ENCODE results near the gene FAF1. TPM values are rescaled to one million over a fixed set of nuclear protein-coding genes. Genes with fewer than 3 reads are reported as not detected.

The FAF1 gene
- total RNA-seq, 1 donor from 2014 or later, result 59.7 TPM

GRCh38 chr1:50438945-50439344, 521.1 kb downstream of the FAF1 start:
- Mint-ChIP-seq H3K27ac (no peak overlapping the region), H3K36me3 (ENCODE audit: low read depth) (peaks cover 7% of the 10 kb centered on the region), H3K4me1 (ENCODE audit: low read depth) (no peaks in the 10 kb centered on the region), H3K9me3 (no peaks in the 10 kb centered on the region), H3K27me3 (ENCODE audit: low read depth) (peaks cover under 1% of the 10 kb centered on the region), H3K4me3 (ENCODE audit: low read depth) (no peak overlapping the region)
- intact Hi-C loops (cut with micrococcal nuclease), result no loop called here
- no peak for DNase-seq (ENCODE audit: low spot score)

GRCh38 chr1:50436489-50436888, 523.6 kb downstream of the FAF1 start:
- DNase-seq (ENCODE audit: low spot score), result no peak
- Mint-ChIP-seq H3K9me3 (no peaks in the 10 kb centered on the region), H3K27ac (no peak overlapping the region), H3K36me3 (ENCODE audit: low read depth) (peaks cover 7% of the 10 kb centered on the region), H3K27me3 (ENCODE audit: low read depth) (peaks cover 23% of the 10 kb centered on the region), H3K4me3 (ENCODE audit: low read depth) (no peak overlapping the region), H3K4me1 (ENCODE audit: low read depth) (no peaks in the 10 kb centered on the region)
- intact Hi-C loops (cut with micrococcal nuclease), result no loop called here

- intact Hi-C loops (cut with micrococcal nuclease), result loop anchor here (5.0 kb wide), 1 partner anchor 272 kb away; no protein-coding TSS in a partner anchor
- Mint-ChIP-seq H3K27me3 (ENCODE audit: low read depth) (peaks cover 79% of the 10 kb centered on the region), H3K9me3 (no peaks in the 10 kb centered on the region), H3K4me3 (ENCODE audit: low read depth) (no peak overlapping the region), H3K27ac (no peak overlapping the region), H3K36me3 (ENCODE audit: low read depth) (no peaks in the 10 kb centered on the region), H3K4me1 (ENCODE audit: low read depth) (peaks cover 3% of the 10 kb centered on the region)
- no peak for DNase-seq (ENCODE audit: low spot score)
Measured at GRCh38 chr1:50430010-50430405, 530.1 kb downstream of the FAF1 start.

GRCh38 chr1:50427818-50428779, 532.0 kb downstream of the FAF1 start:
- no peak overlapping the region for H3K27ac Mint-ChIP-seq
- intact Hi-C loops (cut with micrococcal nuclease), result loop anchor here (1.0 kb wide), 1 partner anchor 11 kb away; no protein-coding TSS in a partner anchor
- DNase-seq (ENCODE audit: low spot score), result no peak

GRCh38 chr1:50427086-50427817, 532.8 kb downstream of the FAF1 start:
- Mint-ChIP-seq H3K4me1 (ENCODE audit: low read depth) (peaks cover 13% of the 10 kb centered on the region), H3K4me3 (ENCODE audit: low read depth) (no peak overlapping the region), H3K36me3 (ENCODE audit: low read depth) (no peaks in the 10 kb centered on the region), H3K27me3 (ENCODE audit: low read depth) (peaks cover 87% of the 10 kb centered on the region), H3K9me3 (no peaks in the 10 kb centered on the region), H3K27ac (no peak overlapping the region)
- DNase-seq (ENCODE audit: low spot score), result no peak
- intact Hi-C loops (cut with micrococcal nuclease), result loop anchor here (1.0 kb wide), 1 partner anchor 10 kb away; no protein-coding TSS in a partner anchor

More at GRCh38 chr1:50427818-50428779, 532.0 kb downstream of the FAF1 start:
- Mint-ChIP-seq H3K4me3 (ENCODE audit: low read depth) (no peak overlapping the region), H3K36me3 (ENCODE audit: low read depth) (no peaks in the 10 kb centered on the region), H3K27me3 (ENCODE audit: low read depth) (peaks cover 89% of the 10 kb centered on the region), H3K9me3 (no peaks in the 10 kb centered on the region), H3K4me1 (ENCODE audit: low read depth) (peaks cover 13% of the 10 kb centered on the region)

GRCh38 chr1:50426702-50427085, 533.4 kb downstream of the FAF1 start:
- intact Hi-C loops (cut with micrococcal nuclease), result loop anchor here (1.0 kb wide), 1 partner anchor 9 kb away; no protein-coding TSS in a partner anchor
- Mint-ChIP-seq H3K36me3 (ENCODE audit: low read depth) (no peaks in the 10 kb centered on the region), H3K4me1 (ENCODE audit: low read depth) (peaks cover 16% of the 10 kb centered on the region), H3K9me3 (no peaks in the 10 kb centered on the region), H3K4me3 (ENCODE audit: low read depth) (no peak overlapping the region), H3K27me3 (ENCODE audit: low read depth) (peaks cover 88% of the 10 kb centered on the region), H3K27ac (no peak overlapping the region)
- DNase-seq (ENCODE audit: low spot score), result no peak

- DNase-seq (ENCODE audit: low spot score), result no peak
- Mint-ChIP-seq H3K4me1 (ENCODE audit: low read depth) (peaks cover 19% of the 10 kb centered on the region), H3K9me3 (no peaks in the 10 kb centered on the region), H3K27ac (no peak overlapping the region), H3K36me3 (ENCODE audit: low read depth) (no peaks in the 10 kb centered on the region), H3K4me3 (ENCODE audit: low read depth) (no peak overlapping the region), H3K27me3 (ENCODE audit: low read depth) (peaks cover 87% of the 10 kb centered on the region)
- intact Hi-C loops (cut with micrococcal nuclease), result no loop called here
Measured at GRCh38 chr1:50426108-50426700, 533.9 kb downstream of the FAF1 start.

- Mint-ChIP-seq H3K27me3 (ENCODE audit: low read depth) (peaks cover 81% of the 10 kb centered on the region), H3K4me1 (ENCODE audit: low read depth) (peaks cover 19% of the 10 kb centered on the region), H3K27ac (no peak overlapping the region), H3K9me3 (no peaks in the 10 kb centered on the region), H3K36me3 (ENCODE audit: low read depth) (no peaks in the 10 kb centered on the region), H3K4me3 (ENCODE audit: low read depth) (peak overlapping the region; percentile 8)
- intact Hi-C loops (cut with micrococcal nuclease), result no loop called here
- no peak for DNase-seq (ENCODE audit: low spot score)
Measured at GRCh38 chr1:50425376-50426107, 534.5 kb downstream of the FAF1 start.

- intact Hi-C loops (cut with micrococcal nuclease), result loop anchor here (5.0 kb wide), 1 partner anchor 182 kb away; no protein-coding TSS in a partner anchor
- peak overlapping the region; percentile 68 for H3K4me3 Mint-ChIP-seq (ENCODE audit: low read depth)
- H3K4me1 Mint-ChIP-seq (ENCODE audit: low read depth), result peaks cover 26% of the 10 kb centered on the region
- no peak overlapping the region for H3K27ac Mint-ChIP-seq
- DNase-seq (ENCODE audit: low spot score), result no peak
- H3K27me3 Mint-ChIP-seq (ENCODE audit: low read depth), result peaks cover 81% of the 10 kb centered on the region
- H3K36me3 Mint-ChIP-seq (ENCODE audit: low read depth), result no peaks in the 10 kb centered on the region
- no peaks in the 10 kb centered on the region for H3K9me3 Mint-ChIP-seq
Measured at GRCh38 chr1:50424884-50425375, 535.1 kb downstream of the FAF1 start.

- H3K27ac Mint-ChIP-seq, result no peak overlapping the region
- H3K36me3 Mint-ChIP-seq (ENCODE audit: low read depth), result no peaks in the 10 kb centered on the region
- no peaks in the 10 kb centered on the region for H3K9me3 Mint-ChIP-seq
- peaks cover 81% of the 10 kb centered on the region for H3K27me3 Mint-ChIP-seq (ENCODE audit: low read depth)
- peak overlapping the region; percentile 68 for H3K4me3 Mint-ChIP-seq (ENCODE audit: low read depth)
- DNase-seq (ENCODE audit: low spot score), result no peak
- intact Hi-C loops (cut with micrococcal nuclease), result loop anchor here (5.0 kb wide), 1 partner anchor 183 kb away; no protein-coding TSS in a partner anchor
- H3K4me1 Mint-ChIP-seq (ENCODE audit: low read depth), result peaks cover 26% of the 10 kb centered on the region
Measured at GRCh38 chr1:50424045-50424883, 535.8 kb downstream of the FAF1 start.

GRCh38 chr1:50423670-50424000, 536.4 kb downstream of the FAF1 start:
- H3K4me1 Mint-ChIP-seq (ENCODE audit: low read depth), result peaks cover 26% of the 10 kb centered on the region
- peaks cover 78% of the 10 kb centered on the region for H3K27me3 Mint-ChIP-seq (ENCODE audit: low read depth)

More at GRCh38 chr1:50423670-50424000, 536.4 kb downstream of the FAF1 start:
- H3K36me3 Mint-ChIP-seq (ENCODE audit: low read depth), result no peaks in the 10 kb centered on the region
- intact Hi-C loops (cut with micrococcal nuclease), result loop anchor here (5.0 kb wide), 1 partner anchor 184 kb away; no protein-coding TSS in a partner anchor
- H3K4me3 Mint-ChIP-seq (ENCODE audit: low read depth), result peak overlapping the region; percentile 68
- H3K9me3 Mint-ChIP-seq, result no peaks in the 10 kb centered on the region
- no peak for DNase-seq (ENCODE audit: low spot score)
- H3K27ac Mint-ChIP-seq, result peak overlapping the region; percentile 38
